ENCODE data around the gene CCDC120. TPM values are rescaled to one million over a fixed set of nuclear protein-coding genes. Genes with fewer than 3 reads are reported as not detected.
A peak's percentile ranks its signal among the peaks of the same experiment; 100 is the strongest.

Gene CCDC120
- total RNA-seq, 1 experiment from 2014 or later, result 14.5 TPM

- H3K27me3 ChIP-seq (ENCODE audit: insufficient read depth, low read length), result no peaks in the 10 kb centered on the region
- no peak overlapping the region for H2BK20ac ChIP-seq (ENCODE audit: low read depth, low read length, poor library complexity, severe bottlenecking)
- no peaks in the 10 kb centered on the region for H4K20me1 ChIP-seq (ENCODE audit: control insufficient read depth, insufficient read depth, insufficient read length)
- H3K18ac ChIP-seq (ENCODE audit: insufficient read length, low read depth, low read length), result no peak overlapping the region
- no peak overlapping the region for H4K5ac ChIP-seq (ENCODE audit: insufficient read length, low read depth, low read length)
- no peaks in the 10 kb centered on the region for H3K4me1 ChIP-seq (ENCODE audit: insufficient read depth, low read length)
- no peak overlapping the region for H3K56ac ChIP-seq (ENCODE audit: insufficient read length, low read depth, low read length)
- H3K9me3 Mint-ChIP-seq, result peaks cover 68 to 74% of the 10 kb centered on the region in 2 experiments
- peaks cover 2% of the 10 kb centered on the region for H3K27me3 Mint-ChIP-seq (ENCODE audit: low read depth)
- no peak overlapping the region for H2BK15ac ChIP-seq (ENCODE audit: low read depth, low read length)
- no peak overlapping the region for H2BK12ac ChIP-seq (ENCODE audit: insufficient read length, low read depth, low read length)
- peaks cover 10 to 40% (median 20%) of the 10 kb centered on the region in 3 experiments for H3K36me3 Mint-ChIP-seq (ENCODE audit: insufficient read depth in 1 of 3, low read depth in 3 of 3)
- no peak overlapping the region for H4K8ac ChIP-seq (replicated peaks; ENCODE audit: insufficient read length, low read depth, low read length)
- no peak overlapping the region for H3T11ph ChIP-seq (ENCODE audit: low read length)
- H3K4me1 Mint-ChIP-seq, result peaks cover 5 to 12% of the 10 kb centered on the region in 2 experiments; a peak in 3 of 4 replicates
- peak; percentile 87 for DNase-seq
- no peak overlapping the region for H2AFZ ChIP-seq (ENCODE audit: low read length)
- no peaks in the 10 kb centered on the region for H3K79me1 ChIP-seq (ENCODE audit: insufficient read depth, low read depth, low read length, poor library complexity, severe bottlenecking)
- no peak overlapping the region for H3K27ac Mint-ChIP-seq
- no peaks in the 10 kb centered on the region for H3K9me3 ChIP-seq (ENCODE audit: control insufficient read depth, low read depth, low read length)
- no peak overlapping the region for H2BK120ac ChIP-seq (ENCODE audit: low read depth, low read length, poor library complexity, severe bottlenecking)
- H4K91ac ChIP-seq (ENCODE audit: insufficient read length, low read depth, low read length), result no peak overlapping the region
- no peak overlapping the region; the same call in 1 of the 2 replicates for H3K14ac ChIP-seq (ENCODE audit: insufficient read depth, low read length)
- TF ChIP-seq CTCF (conservative IDR thresholded peaks at IDR 0.05), result no peak
- H3K9ac ChIP-seq (ENCODE audit: extremely low read depth, insufficient read length, low read length), result no peak overlapping the region
- H2AK5ac ChIP-seq (ENCODE audit: insufficient read length, low read length), result no peak overlapping the region
- peak overlapping the region in 1 of 2 experiments; percentile 43; a peak in 2 of 5 replicates for H3K4me3 Mint-ChIP-seq
- peaks cover 6% of the 10 kb centered on the region for H3K23me2 ChIP-seq (ENCODE audit: insufficient read length, low read depth, low read length, poor library complexity, severe bottlenecking)
- no peak overlapping the region for H3K27ac ChIP-seq (ENCODE audit: insufficient read length, low read depth, low read length)
- H3K4ac ChIP-seq (ENCODE audit: low read depth, low read length), result no peak overlapping the region
- H3K23ac ChIP-seq (ENCODE audit: insufficient read length, low read depth, low read length), result no peak overlapping the region
- H3K79me2 ChIP-seq (ENCODE audit: insufficient read depth, low read length), result 0 out of 2 replicates have a peak, but pooled peaks cover 1% of the 10 kb centered on the region
- no CpG with 5 or more reads among the region's 63 CpGs for WGBS (ENCODE audit: extremely low coverage, insufficient read length, low lambda C conversion rate)
- no peak overlapping the region for H3K4me2 ChIP-seq (ENCODE audit: insufficient read depth, insufficient read length, low read length)
- H2BK5ac ChIP-seq (ENCODE audit: insufficient read length, low read length), result no peak overlapping the region
Measured at GRCh38 chrX:49071877-49072711, 13.3 kb downstream of the CCDC120 start.

All from H9 (cell line).